Mesenchymal stem cell (in vitro differentiated cells and primary cell): ENCODE results near the gene AKT2.

Source experiments
- DNase-seq: peaks from one replicate; pipeline ENCODE4 v3.0.0-alpha.2; 2013
- H2AFZ ChIP-seq: one replicate; pipeline ENCODE4 v1.6.1; 2013; ENCODE audit warnings: low read depth, mild to moderate bottlenecking, control low read depth, inconsistent platforms, low read length, moderate library complexity
- H2AK5ac ChIP-seq: 2 replicates; pipeline ENCODE4 v1.6.1; 2013; ENCODE audit warnings: low read length, moderate library complexity, mild to moderate bottlenecking, inconsistent platforms; ENCODE audit not compliant: severe bottlenecking
- H2BK120ac ChIP-seq: one replicate; pipeline ENCODE4 v1.6.1; 2013; ENCODE audit warnings: low read depth, mild to moderate bottlenecking, inconsistent platforms, low read length, moderate library complexity
- H2BK12ac ChIP-seq, 2 experiments: one replicate each; pipeline ENCODE4 v1.6.1; 2013; ENCODE audit warnings: inconsistent platforms in 2 of 2, low read length in 2 of 2, mild to moderate bottlenecking in 2 of 2, moderate library complexity in 2 of 2, control low read depth in 1 of 2
- H2BK15ac ChIP-seq: one replicate; pipeline ENCODE4 v1.6.1; 2013; ENCODE audit warnings: mild to moderate bottlenecking, low read depth, inconsistent platforms; ENCODE audit not compliant: poor library complexity, severe bottlenecking
- H2BK5ac ChIP-seq: 2 replicates; pipeline ENCODE4 v1.6.1; 2013; ENCODE audit warnings: low read depth, mild to moderate bottlenecking, low read length, control low read depth, inconsistent platforms; ENCODE audit not compliant: poor library complexity, severe bottlenecking
- H3K14ac ChIP-seq, 2 experiments: one replicate each; pipeline ENCODE4 v1.6.1; 2013; ENCODE audit warnings: inconsistent platforms in 2 of 2, low read length in 2 of 2, control low read depth in 1 of 2, mild to moderate bottlenecking in 1 of 2, moderate library complexity in 1 of 2
- H3K18ac ChIP-seq, 2 experiments: one replicate each; pipeline ENCODE4 v1.6.1; 2013; ENCODE audit warnings: inconsistent platforms in 2 of 2, low read length in 2 of 2, control low read depth in 1 of 2, low read depth in 1 of 2, mild to moderate bottlenecking in 1 of 2
- H3K23ac ChIP-seq, 2 experiments: one replicate each; pipeline ENCODE4 v1.6.1; 2013; ENCODE audit warnings: inconsistent platforms in 2 of 2, low read length in 2 of 2, mild to moderate bottlenecking in 2 of 2, moderate library complexity in 2 of 2, control low read depth in 1 of 2
- H3K27ac ChIP-seq: 2 replicates; pipeline ENCODE4 v1.5.1; 2013; ENCODE audit warnings: mild to moderate bottlenecking, moderate library complexity, low read length, control low read depth, inconsistent platforms; ENCODE audit not compliant: poor library complexity, severe bottlenecking
- H3K27me3 ChIP-seq, 2 experiments: 2 replicates each; pipeline versions ENCODE4 v1.6.1 to v1.7.0; 2013; ENCODE audit warnings: low read length in 2 of 2, mild to moderate bottlenecking in 2 of 2, moderate library complexity in 2 of 2, control low read depth in 1 of 2, inconsistent platforms in 1 of 2; ENCODE audit not compliant: control insufficient read depth in 1 of 2, insufficient read depth in 1 of 2
- H3K36me3 ChIP-seq, 2 experiments: 2 replicates each; pipeline versions ENCODE4 v1.6.1 to v1.7.0; 2013; ENCODE audit warnings: low read length in 2 of 2, control low read depth in 1 of 2, inconsistent platforms in 1 of 2, low read depth in 1 of 2, mild to moderate bottlenecking in 1 of 2; ENCODE audit not compliant: insufficient read depth in 2 of 2, control insufficient read depth in 1 of 2
- H3K4ac ChIP-seq, 2 experiments: one replicate each; pipeline ENCODE4 v1.6.1; 2013; ENCODE audit warnings: inconsistent platforms in 2 of 2, low read length in 2 of 2, mild to moderate bottlenecking in 2 of 2, moderate library complexity in 2 of 2, control low read depth in 1 of 2, low read depth in 1 of 2
- H3K4me1 ChIP-seq: 2 replicates; pipeline ENCODE4 v1.6.1; 2013; ENCODE audit warnings: low read depth, low read length, control low read depth; ENCODE audit not compliant: control insufficient read depth, insufficient read depth
- H3K4me2 ChIP-seq: 2 replicates; pipeline ENCODE4 v1.6.1; 2013; ENCODE audit warnings: low read length, mild to moderate bottlenecking, inconsistent platforms; ENCODE audit not compliant: poor library complexity, severe bottlenecking
- H3K4me3 ChIP-seq, 2 experiments: 2 replicates each; pipeline versions ENCODE4 v1.5.1 to v1.7.0; 2013; ENCODE audit warnings: low read length in 2 of 2, mild to moderate bottlenecking in 2 of 2, control low read depth in 1 of 2, low read depth in 1 of 2; ENCODE audit not compliant: insufficient read depth in 1 of 2
- H3K79me1 ChIP-seq: replicated peaks from 2 replicates; pipeline ENCODE4 v1.6.1; 2013; ENCODE audit warnings: mild to moderate bottlenecking, control low read depth, low read length, inconsistent platforms; ENCODE audit not compliant: poor library complexity, severe bottlenecking
- H3K9ac ChIP-seq: 2 replicates; pipeline ENCODE4 v1.7.0; 2013; ENCODE audit warnings: mild to moderate bottlenecking, low read length, moderate library complexity
- H3K9me3 ChIP-seq: 2 replicates; pipeline ENCODE4 v1.7.0; 2013; ENCODE audit warnings: mild to moderate bottlenecking, low read length; ENCODE audit not compliant: control insufficient read depth
- H4K8ac ChIP-seq: one replicate; pipeline ENCODE4 v1.6.1; 2013; ENCODE audit warnings: inconsistent platforms, mild to moderate bottlenecking, low read length, moderate library complexity
- H4K91ac ChIP-seq: one replicate; pipeline ENCODE4 v1.6.1; 2013; ENCODE audit warnings: mild to moderate bottlenecking, low read length, inconsistent platforms
- WGBS: methylation state at CpG from one replicate; pipeline ENCODE4 v1.1.7; 2013; ENCODE audit warnings: mixed read lengths; 5-methylcytosine and 5-hydroxymethylcytosine counted together

Gene AKT2

GRCh38 chr19:40223135-40223822, 61.9 kb downstream of the AKT2 start:
- no peak overlapping the region for H3K4me3 ChIP-seq
- no peak overlapping the region for H3K9ac ChIP-seq
- H2BK120ac ChIP-seq: no peak overlapping the region
- H3K27me3 ChIP-seq: peaks cover 0 to 9% of the 10 kb centered on the region in 2 experiments
- 18% methylated on average over 45 of the region's 48 CpGs for WGBS
- H3K4me1 ChIP-seq: peaks cover 18% of the 10 kb centered on the region
- peak overlapping the region; percentile 5 for H4K8ac ChIP-seq
- H2BK12ac ChIP-seq: no peak overlapping the region
- H2AK5ac ChIP-seq: no peak overlapping the region
- H3K23ac ChIP-seq: no peak overlapping the region
- peak overlapping the region in 1 of 2 experiments; percentile 41 for H3K14ac ChIP-seq
- H3K27ac ChIP-seq: no peak overlapping the region
- H3K18ac ChIP-seq: peak overlapping the region in 1 of 2 experiments; percentile 66
- H3K79me1 ChIP-seq: no peaks in the 10 kb centered on the region
- no peak overlapping the region for H3K4me2 ChIP-seq
- H2AFZ ChIP-seq: no peak overlapping the region
- no peaks in the 10 kb centered on the region for H3K9me3 ChIP-seq
- no peak overlapping the region for H2BK5ac ChIP-seq
- no peak overlapping the region for H2BK15ac ChIP-seq
- no peak overlapping the region for H3K4ac ChIP-seq
- no peak for DNase-seq
- no peak overlapping the region for H4K91ac ChIP-seq
- H3K36me3 ChIP-seq: no peaks in the 10 kb centered on the region

DNA sequence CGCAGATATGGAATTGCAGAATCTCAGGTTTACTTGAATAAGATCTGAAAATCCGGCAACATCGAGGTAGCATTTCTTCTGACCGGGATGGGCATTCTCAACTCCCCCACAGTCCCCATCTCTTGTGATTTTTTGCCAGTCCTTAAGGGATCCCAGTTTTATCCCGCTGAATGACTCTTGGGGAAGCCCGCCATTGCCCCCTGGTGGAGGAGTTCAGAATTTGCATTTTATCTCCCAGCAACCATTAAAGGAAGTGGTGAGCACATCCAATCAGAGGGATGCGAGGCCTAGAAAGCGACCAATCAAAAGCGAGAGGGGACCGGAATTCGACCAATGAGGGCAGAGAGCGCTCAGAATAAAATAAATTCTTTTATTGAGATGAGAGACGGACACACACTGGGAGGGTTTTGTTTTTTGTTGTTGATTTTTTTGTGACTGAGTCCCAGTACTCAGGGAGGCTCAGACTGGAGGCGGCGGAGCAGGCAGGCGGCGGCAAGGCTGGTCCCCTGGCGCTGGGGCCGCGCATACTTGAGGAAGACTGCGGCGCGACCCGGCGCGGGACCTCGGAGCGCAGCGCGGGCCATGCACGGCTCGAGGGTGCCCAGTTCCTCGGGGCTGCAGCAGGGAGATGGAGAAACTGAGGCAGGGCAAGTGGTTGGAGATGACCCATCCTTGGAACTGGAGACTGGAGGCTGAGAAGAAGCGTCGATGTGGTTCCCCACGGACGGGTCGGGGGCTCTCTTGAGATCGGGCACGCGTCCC, 63.1 kb downstream of the AKT2 start:
- DNase-seq: peak; percentile 93
- H2BK5ac ChIP-seq: no peak overlapping the region
- H3K18ac ChIP-seq: no peak overlapping the region
- H3K4me3 ChIP-seq: peak overlapping the region in 1 of 2 experiments; percentile 23
- no peak overlapping the region for H2BK15ac ChIP-seq
- no peaks in the 10 kb centered on the region for H3K79me1 ChIP-seq
- no peak overlapping the region for H4K8ac ChIP-seq
- no peak overlapping the region for H3K23ac ChIP-seq
- WGBS: 77% methylated on average over 41 of the region's 41 CpGs
- no peak overlapping the region for H2BK120ac ChIP-seq
- H3K4me2 ChIP-seq: no peak overlapping the region
- no peak overlapping the region for H2AFZ ChIP-seq
- no peak overlapping the region for H3K14ac ChIP-seq
- peaks cover 27% of the 10 kb centered on the region for H3K4me1 ChIP-seq
- no peaks in the 10 kb centered on the region for H3K36me3 ChIP-seq
- H3K27ac ChIP-seq: no peak overlapping the region
- peak overlapping the region; percentile 20 for H3K9ac ChIP-seq
- H3K4ac ChIP-seq: no peak overlapping the region
- no peak overlapping the region for H2AK5ac ChIP-seq
- no peak overlapping the region for H2BK12ac ChIP-seq
- no peaks in the 10 kb centered on the region for H3K9me3 ChIP-seq
- peaks cover 6 to 16% of the 10 kb centered on the region in 2 experiments for H3K27me3 ChIP-seq
- H4K91ac ChIP-seq: no peak overlapping the region

DNA sequence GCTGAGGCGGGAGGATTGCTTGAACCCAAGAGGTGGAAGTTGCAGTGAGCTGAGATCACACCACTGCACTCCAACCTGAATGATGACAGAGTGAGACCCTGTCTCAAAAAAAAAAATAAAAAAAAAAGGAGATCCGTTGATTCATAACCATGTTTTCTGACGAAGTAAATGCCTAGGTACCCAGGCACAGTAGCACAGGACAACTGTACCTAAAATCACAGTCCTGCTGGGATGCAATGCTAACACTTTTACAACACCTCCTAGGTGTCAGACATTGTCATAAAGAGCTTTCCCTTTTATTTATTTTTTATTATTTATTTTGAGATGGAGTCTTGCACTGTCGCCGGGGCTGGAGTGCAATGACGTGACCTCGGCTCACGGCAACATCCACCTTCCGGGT, 64.5 kb downstream of the AKT2 start:
- Histone ChIP-seq H2AK5ac (no peak overlapping the region), H2BK120ac (no peak overlapping the region), H3K27me3 (peaks cover 19 to 30% of the 10 kb centered on the region in 2 experiments), H3K79me1 (no peaks in the 10 kb centered on the region), H3K27ac (no peak overlapping the region), H3K4ac (no peak overlapping the region), H2BK15ac (no peak overlapping the region), H3K9me3 (no peaks in the 10 kb centered on the region), H3K9ac (no peak overlapping the region), H3K14ac (no peak overlapping the region), H2BK5ac (no peak overlapping the region), H3K18ac (no peak overlapping the region), H3K4me2 (no peak overlapping the region), H3K23ac (no peak overlapping the region), H2BK12ac (no peak overlapping the region), H2AFZ (no peak overlapping the region), H4K91ac (no peak overlapping the region), H3K4me3 (no peak overlapping the region), H3K36me3 (no peaks in the 10 kb centered on the region), H4K8ac (no peak overlapping the region), H3K4me1 (peaks cover 22% of the 10 kb centered on the region)
- DNase-seq: no peak
- 96% methylated on average over 9 of the region's 9 CpGs for WGBS

DNA sequence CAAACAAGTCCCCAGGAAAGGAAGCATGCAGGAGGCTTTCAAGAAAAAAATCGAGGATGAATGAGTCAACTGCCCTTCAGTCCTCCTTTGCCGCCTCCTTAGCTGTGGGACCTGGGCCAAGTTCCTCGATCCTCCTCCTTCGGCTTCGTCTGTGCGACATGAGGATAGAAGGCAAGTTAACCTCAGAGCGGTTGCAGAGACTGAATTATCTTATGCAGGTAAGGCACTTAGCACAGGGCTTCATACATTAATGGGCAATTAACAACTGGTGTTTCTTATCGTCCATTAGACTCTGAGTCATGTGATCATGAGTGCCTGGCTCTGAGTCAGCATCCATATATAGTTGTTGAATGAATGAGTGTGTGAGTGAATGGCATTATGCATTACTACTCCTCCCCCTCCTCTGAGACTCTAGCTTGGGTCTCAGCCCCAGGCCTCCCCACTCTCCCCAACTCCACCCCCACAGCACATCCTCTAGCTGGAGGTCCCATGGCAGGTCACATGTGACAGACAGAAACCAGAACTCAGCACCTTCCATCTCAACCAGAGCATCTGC, 65.3 kb downstream of the AKT2 start:
- Histone ChIP-seq H4K91ac (no peak overlapping the region), H2BK12ac (no peak overlapping the region), H3K4ac (no peak overlapping the region), H3K79me1 (no peaks in the 10 kb centered on the region), H3K4me2 (no peak overlapping the region), H2BK120ac (no peak overlapping the region), H2BK5ac (no peak overlapping the region), H2BK15ac (no peak overlapping the region), H2AK5ac (no peak overlapping the region), H3K36me3 (peaks cover 0 to 4% of the 10 kb centered on the region in 2 experiments), H2AFZ (no peak overlapping the region), H3K23ac (no peak overlapping the region), H3K9ac (peak overlapping the region; percentile 14), H3K4me1 (peaks cover 21% of the 10 kb centered on the region), H3K27ac (no peak overlapping the region), H3K14ac (no peak overlapping the region), H3K18ac (no peak overlapping the region), H3K9me3 (no peaks in the 10 kb centered on the region), H3K27me3 (peaks cover 19 to 30% of the 10 kb centered on the region in 2 experiments), H3K4me3 (peak overlapping the region in 1 of 2 experiments; percentile 60), H4K8ac (peak overlapping the region; percentile 19)
- DNase-seq: peak; percentile 87
- WGBS: 33% methylated on average over 7 of the region's 8 CpGs
